IPS DF 19.7 (cell line): ENCODE measurements around the gene TSPO2.
"Not testable (repeated sequence)": the region's sequence is repeated elsewhere in the genome, so short reads cannot be mapped to it uniquely, and the experiment has no call there.

Experiments
- DNase-seq: peaks from one replicate; pipeline ENCODE4 v3.0.0-alpha.2; 2013; ENCODE audit warnings: low read depth, low spot score

The TSPO2 gene

GRCh38 chr6:41042226-41043055 lies at the start of gene TSPO2:
TSS of gene TSPO2 (plus strand) at chr6:41042467. CDS start at chr6:41042986, 519 bp downstream.
- no peak for DNase-seq

- DNase-seq = no peak
Observed at GRCh38 chr6:40992746-40993145, 49.5 kb upstream of the TSPO2 start.

GRCh38 chr6:40996591-40997233 lies 45.6 kb upstream of the TSPO2 start:
- DNase-seq = no peak

- peak; percentile 93 for DNase-seq
Observed at GRCh38 chr6:40997234-40997957, 44.9 kb upstream of the TSPO2 start.

- DNase-seq = no peak
Observed at GRCh38 chr6:40998661-40999060, 43.6 kb upstream of the TSPO2 start.

- DNase-seq = peak; percentile 73
Observed at GRCh38 chr6:40999569-40999968, 42.7 kb upstream of the TSPO2 start.

- DNase-seq = no peak
Observed at GRCh38 chr6:41000248-41000647, 42.0 kb upstream of the TSPO2 start.

- DNase-seq = no peak
Observed at GRCh38 chr6:41002168-41002567, 40.1 kb upstream of the TSPO2 start.

GRCh38 chr6:41006217-41006616 lies 36.0 kb upstream of the TSPO2 start:
- not testable (repeated sequence) for DNase-seq

- not testable (repeated sequence) for DNase-seq
Observed at GRCh38 chr6:41006980-41007379, 35.3 kb upstream of the TSPO2 start.

- no peak for DNase-seq
Observed at GRCh38 chr6:41008011-41008410, 34.3 kb upstream of the TSPO2 start.

GRCh38 chr6:41009669-41010068 lies 32.6 kb upstream of the TSPO2 start:
- DNase-seq = no peak

- DNase-seq = no peak
Observed at GRCh38 chr6:41011673-41012072, 30.6 kb upstream of the TSPO2 start.

GRCh38 chr6:41013466-41014153 lies 28.7 kb upstream of the TSPO2 start:
- DNase-seq = no peak

GRCh38 chr6:41014780-41015179 lies 27.5 kb upstream of the TSPO2 start:
- DNase-seq = no peak

GRCh38 chr6:41015860-41016259 lies 26.4 kb upstream of the TSPO2 start:
- DNase-seq = not testable (repeated sequence)

GRCh38 chr6:41017663-41018062 lies 24.6 kb upstream of the TSPO2 start:
- no peak for DNase-seq

- DNase-seq = no peak
Observed at GRCh38 chr6:41021832-41022231, 20.4 kb upstream of the TSPO2 start.

GRCh38 chr6:41022294-41022693 lies 20.0 kb upstream of the TSPO2 start:
- no peak for DNase-seq

GRCh38 chr6:41023114-41023513 lies 19.2 kb upstream of the TSPO2 start:
- no peak for DNase-seq

- DNase-seq = no peak
Observed at GRCh38 chr6:41025966-41026530, 16.2 kb upstream of the TSPO2 start.
